Activated naive CD4-positive, alpha-beta T cell treated with anti-CD3 and anti-CD28 coated beads, Interleukin-2, amount 50 U/mL, for 24 hours (primary cell): Measurements from ENCODE around the gene RANBP1.
"Not testable (repeated sequence)": the region's sequence is repeated elsewhere in the genome, so short reads cannot be mapped to it uniquely, and the experiment has no call there.

Experiments used
- H3K27ac Mint-ChIP-seq: one replicate; pipeline ENCODE4 v1.8.0; 2021; ENCODE audit warnings: mild to moderate bottlenecking, mixed read lengths
- H3K27me3 Mint-ChIP-seq: one replicate; pipeline ENCODE4 v1.8.0; 2021; ENCODE audit warnings: mixed read lengths
- H3K36me3 Mint-ChIP-seq: one replicate; pipeline ENCODE4 v1.8.0; 2021; ENCODE audit warnings: mixed read lengths
- H3K4me1 Mint-ChIP-seq: one replicate; pipeline ENCODE4 v1.8.0; 2021; ENCODE audit warnings: mixed read lengths
- H3K4me3 Mint-ChIP-seq: one replicate; pipeline ENCODE4 v1.8.0; 2021; ENCODE audit warnings: mild to moderate bottlenecking, mixed read lengths
- H3K9me3 Mint-ChIP-seq: one replicate; pipeline ENCODE4 v1.8.0; 2021; ENCODE audit warnings: mixed read lengths

The RANBP1 gene

DNA sequence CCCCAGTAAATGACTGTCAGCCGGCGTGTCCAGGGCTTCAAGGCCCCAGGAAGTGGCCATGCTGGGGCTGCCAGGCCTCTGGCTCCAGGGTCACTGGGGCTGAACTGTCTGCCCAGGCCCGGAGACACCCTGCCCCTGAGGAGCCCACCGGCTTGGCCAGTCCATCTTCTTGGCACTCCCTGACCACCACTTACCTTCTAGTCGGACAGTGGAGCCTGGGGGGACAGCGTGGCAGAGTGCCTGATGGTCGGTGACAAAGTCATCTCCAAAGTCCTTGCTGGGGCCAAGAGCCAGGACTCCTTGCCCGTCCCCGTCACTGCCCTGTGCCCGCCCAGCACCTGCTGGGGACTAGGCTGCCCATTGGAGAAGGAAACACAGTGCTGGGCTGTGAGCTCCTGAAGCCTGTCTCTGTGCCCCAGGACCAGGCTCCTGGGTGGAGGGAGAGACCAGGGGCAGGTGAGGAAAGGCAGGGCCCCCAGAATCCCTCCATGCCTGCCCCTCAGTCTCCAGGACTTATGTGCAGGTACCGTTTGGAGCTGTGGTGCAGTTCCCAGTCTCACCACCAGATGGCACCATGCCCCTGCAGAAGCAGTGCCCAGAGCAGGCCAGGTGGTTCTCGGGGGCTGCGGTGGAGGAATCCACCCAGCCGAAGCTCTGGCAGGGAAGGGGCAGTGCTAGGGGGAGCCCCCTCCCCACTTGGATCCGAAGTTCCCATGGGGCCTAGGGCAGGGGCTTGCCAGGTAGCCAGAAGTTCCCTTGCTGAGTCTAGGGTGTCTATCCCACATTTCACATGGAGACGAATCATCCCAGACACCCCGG lies 40.9 kb downstream of the RANBP1 start:
- Mint-ChIP-seq H3K4me1 (no peaks in the 10 kb centered on the region), H3K4me3 (no peak overlapping the region), H3K27me3 (peaks cover 1% of the 10 kb centered on the region), H3K9me3 (no peaks in the 10 kb centered on the region), H3K27ac (no peak overlapping the region), H3K36me3 (no peaks in the 10 kb centered on the region)

DNA sequence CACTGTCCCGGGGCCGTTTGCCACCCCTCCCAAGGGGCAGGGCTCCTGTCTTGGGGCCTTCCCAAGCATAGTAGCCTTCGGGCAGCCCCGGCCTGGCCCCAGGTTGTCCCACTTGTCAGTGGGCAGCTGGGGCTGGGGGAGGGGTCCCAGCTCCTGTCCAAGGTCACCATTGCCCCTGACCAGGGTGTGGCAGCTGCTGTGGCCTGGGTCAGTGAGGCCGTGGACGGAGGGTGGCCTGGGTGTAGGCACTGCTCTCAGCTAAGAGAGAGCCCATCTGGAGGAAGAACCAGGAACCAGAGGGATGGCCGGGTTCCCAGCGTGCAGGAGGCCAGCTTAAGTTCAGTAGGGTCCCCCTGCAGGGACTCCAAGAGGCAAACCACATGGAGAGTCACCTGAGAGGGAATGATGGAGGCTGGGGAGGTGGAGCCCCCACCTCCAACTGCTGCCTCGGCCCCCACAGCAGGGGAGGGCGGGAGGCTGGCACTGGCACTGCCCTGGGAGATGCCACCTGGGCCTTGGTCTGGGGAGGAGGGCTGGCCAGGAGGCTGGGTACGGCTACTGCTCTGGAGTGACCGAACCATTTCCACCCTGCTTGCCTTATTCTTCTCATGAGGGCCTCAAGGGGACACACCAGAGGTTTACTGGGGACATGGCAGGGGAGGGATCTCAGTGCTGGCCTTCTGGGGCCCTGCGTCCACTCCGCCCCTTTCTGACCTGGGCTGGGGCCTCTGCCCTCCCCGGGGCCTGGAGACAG lies 41.7 kb downstream of the RANBP1 start:
- no peaks in the 10 kb centered on the region for H3K9me3 Mint-ChIP-seq
- no peaks in the 10 kb centered on the region for H3K36me3 Mint-ChIP-seq
- peaks cover 1% of the 10 kb centered on the region for H3K27me3 Mint-ChIP-seq
- no peak overlapping the region for H3K4me3 Mint-ChIP-seq
- no peaks in the 10 kb centered on the region for H3K4me1 Mint-ChIP-seq
- H3K27ac Mint-ChIP-seq, result no peak overlapping the region

DNA sequence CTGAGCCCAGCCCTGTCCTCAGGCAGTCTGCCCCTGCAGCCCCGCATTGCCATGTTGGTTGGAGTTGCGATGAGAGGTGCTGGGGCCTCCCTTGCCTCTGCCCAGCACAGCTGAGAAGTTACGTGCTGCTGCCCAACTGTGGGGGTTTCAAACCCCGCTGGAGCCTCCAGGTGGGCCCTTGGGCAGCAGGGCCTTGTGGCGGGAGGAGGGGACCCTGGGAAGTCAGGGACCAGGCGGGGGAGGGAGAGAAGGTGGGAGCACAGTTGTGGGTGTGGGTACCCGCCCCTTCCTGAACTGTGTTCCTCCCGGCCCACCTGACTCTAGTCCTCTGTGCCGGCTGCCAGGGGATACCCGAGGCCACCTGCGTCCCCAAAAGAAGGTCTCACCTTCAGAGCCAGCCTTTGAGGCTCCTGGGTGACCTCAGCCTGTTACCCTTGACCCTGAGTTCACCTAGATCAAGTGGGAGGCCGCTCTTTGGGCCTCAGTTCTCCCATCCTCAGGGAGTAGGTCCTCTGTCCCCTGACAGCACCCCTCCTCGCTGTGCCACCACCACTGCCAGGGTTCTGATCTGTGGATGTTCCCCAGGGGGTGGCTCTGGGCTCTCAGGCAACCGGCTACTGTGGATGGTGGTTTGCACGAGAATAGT lies 42.6 kb downstream of the RANBP1 start:
- Mint-ChIP-seq H3K4me3 (no peak overlapping the region), H3K36me3 (no peaks in the 10 kb centered on the region), H3K9me3 (no peaks in the 10 kb centered on the region), H3K4me1 (no peaks in the 10 kb centered on the region), H3K27ac (no peak overlapping the region), H3K27me3 (peaks cover 1% of the 10 kb centered on the region)

DNA sequence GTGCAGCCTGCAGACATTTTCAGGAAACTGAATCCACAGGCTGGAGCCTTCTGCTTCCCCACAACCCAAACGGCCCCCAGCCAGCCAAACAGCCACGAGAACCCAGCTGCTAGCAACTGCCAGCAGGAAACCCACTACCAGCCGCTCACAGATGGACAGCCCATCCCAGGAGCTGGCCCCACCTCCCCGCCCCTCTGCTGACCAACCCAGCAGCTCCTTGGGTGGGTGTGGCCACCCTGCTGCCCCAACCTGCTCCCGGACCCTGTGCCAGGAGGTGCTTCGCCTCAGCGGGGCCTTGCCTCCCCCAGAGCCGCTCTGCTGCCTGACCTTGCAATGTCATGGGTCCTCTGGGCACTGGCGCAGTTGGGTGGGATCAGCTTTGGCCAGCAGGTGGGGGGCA lies 43.2 kb downstream of the RANBP1 start:
- Mint-ChIP-seq H3K9me3 (no peaks in the 10 kb centered on the region), H3K27me3 (peaks cover 1% of the 10 kb centered on the region), H3K36me3 (no peaks in the 10 kb centered on the region), H3K4me1 (no peaks in the 10 kb centered on the region), H3K27ac (no peak overlapping the region), H3K4me3 (no peak overlapping the region)

DNA sequence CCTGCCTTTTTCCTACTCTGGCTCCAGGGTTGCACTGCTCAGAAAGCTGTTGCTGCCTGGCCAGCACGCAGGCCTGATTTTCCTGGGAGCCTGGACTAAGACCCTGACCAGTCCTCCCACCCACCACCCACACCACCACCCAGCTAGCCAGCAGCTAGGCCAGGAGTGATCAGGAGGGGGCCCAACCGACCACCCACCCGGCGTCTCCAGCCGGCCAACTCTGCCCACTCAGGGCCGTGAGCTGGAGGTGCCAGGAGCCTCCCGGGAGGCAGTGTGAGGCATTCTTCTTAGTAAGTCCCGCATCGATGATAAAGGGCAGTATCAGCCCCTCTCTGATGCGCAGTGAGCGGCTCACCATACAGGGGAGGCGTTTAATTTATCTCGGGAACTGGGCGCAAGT lies 43.6 kb downstream of the RANBP1 start:
- H3K36me3 Mint-ChIP-seq, H3K27me3 Mint-ChIP-seq, H3K4me3 Mint-ChIP-seq, H3K4me1 Mint-ChIP-seq, H3K9me3 Mint-ChIP-seq, H3K27ac Mint-ChIP-seq: not testable (repeated sequence)

DNA sequence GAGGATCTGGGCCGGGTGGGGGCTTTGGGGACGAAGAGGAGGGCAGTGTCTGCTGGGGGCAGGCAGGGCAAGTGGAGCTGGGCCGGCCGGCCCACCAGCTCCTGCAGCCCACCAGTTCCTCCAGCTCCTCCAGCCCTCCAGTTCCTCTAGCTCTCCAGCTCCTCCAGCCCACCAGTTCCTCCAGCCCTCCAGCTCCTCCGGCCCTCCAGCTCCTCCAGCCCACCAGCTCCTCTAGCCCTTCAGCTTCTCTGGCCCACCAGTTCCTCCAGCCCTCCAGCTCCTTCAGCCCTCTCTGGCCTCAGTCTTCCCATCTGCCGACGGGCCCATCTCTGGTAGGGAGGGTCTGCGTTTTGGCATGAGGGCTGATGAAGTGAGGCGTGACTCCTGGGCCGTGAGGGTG lies 44.1 kb downstream of the RANBP1 start:
- Mint-ChIP-seq H3K4me1 (no peaks in the 10 kb centered on the region), H3K36me3 (no peaks in the 10 kb centered on the region), H3K4me3 (no peak overlapping the region), H3K27ac (no peak overlapping the region), H3K9me3 (no peaks in the 10 kb centered on the region), H3K27me3 (peaks cover 1% of the 10 kb centered on the region)

DNA sequence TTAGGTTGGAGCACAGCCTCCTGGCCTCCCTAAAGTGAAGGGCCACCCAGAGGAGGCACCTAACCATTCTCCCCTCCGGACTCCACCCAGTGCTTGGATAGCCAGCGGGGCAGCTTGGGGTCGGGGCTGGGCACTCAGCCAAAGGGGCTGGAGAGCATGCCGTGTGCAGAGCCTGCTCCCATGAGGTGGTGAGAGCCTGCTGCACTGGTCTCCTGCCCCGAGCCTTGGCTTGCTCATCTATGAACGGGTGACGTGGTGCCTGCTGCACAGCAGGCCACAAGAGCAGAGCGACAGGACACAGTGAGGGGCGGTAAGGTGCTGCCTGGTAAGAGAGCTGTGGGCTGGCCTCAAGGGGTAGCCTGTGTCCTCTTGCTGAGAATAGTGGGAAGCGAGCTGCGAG lies 49.0 kb downstream of the RANBP1 start:
- Mint-ChIP-seq H3K4me3 (no peak overlapping the region), H3K27me3 (no peaks in the 10 kb centered on the region), H3K27ac (no peak overlapping the region), H3K9me3 (no peaks in the 10 kb centered on the region), H3K36me3 (no peaks in the 10 kb centered on the region), H3K4me1 (no peaks in the 10 kb centered on the region)

DNA sequence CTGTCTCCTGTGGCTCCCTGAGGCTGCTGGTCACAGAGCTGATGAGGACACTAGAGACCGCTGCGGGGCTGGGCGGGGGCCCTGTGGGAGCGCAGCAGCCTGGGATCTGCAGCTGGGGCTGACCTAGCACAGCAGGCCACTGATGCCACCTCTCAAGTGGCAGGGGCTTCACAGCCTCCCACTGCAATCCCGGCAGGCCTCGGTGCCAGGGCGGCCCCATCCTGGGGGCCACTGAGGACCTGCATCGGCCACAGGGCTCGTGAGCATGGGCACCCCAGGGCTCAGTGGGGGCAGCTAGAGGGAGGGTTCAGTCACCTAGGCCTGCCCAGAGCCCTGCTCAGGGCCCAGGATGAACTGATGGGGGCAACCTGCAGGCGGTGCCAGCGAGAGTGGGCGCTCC lies 49.5 kb downstream of the RANBP1 start:
- H3K4me1 Mint-ChIP-seq, result no peaks in the 10 kb centered on the region
- no peak overlapping the region for H3K27ac Mint-ChIP-seq
- no peaks in the 10 kb centered on the region for H3K9me3 Mint-ChIP-seq
- no peaks in the 10 kb centered on the region for H3K36me3 Mint-ChIP-seq
- H3K4me3 Mint-ChIP-seq, result no peak overlapping the region
- no peaks in the 10 kb centered on the region for H3K27me3 Mint-ChIP-seq

DNA sequence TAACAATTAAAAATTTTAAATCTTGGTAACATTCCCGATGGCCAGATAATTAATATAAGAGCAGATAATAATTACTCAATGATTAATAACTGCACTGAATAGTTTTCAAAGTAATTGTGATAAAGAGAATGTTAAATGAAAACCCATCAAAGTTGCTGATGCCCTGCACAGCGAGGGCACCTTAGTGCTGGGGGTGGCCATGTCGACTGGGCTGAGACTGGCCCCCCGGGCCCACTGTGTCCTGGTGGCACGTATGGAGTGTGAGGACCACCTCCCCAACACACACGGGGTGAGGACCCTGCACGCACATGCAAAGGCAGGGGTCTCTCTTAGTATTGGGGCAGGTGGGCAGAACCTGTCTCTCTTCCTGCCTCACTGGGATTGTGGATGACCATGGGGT lies 50.0 kb downstream of the RANBP1 start:
- Mint-ChIP-seq H3K36me3 (no peaks in the 10 kb centered on the region), H3K4me3 (no peak overlapping the region), H3K27ac (no peak overlapping the region), H3K4me1 (no peaks in the 10 kb centered on the region), H3K9me3 (no peaks in the 10 kb centered on the region), H3K27me3 (no peaks in the 10 kb centered on the region)

DNA sequence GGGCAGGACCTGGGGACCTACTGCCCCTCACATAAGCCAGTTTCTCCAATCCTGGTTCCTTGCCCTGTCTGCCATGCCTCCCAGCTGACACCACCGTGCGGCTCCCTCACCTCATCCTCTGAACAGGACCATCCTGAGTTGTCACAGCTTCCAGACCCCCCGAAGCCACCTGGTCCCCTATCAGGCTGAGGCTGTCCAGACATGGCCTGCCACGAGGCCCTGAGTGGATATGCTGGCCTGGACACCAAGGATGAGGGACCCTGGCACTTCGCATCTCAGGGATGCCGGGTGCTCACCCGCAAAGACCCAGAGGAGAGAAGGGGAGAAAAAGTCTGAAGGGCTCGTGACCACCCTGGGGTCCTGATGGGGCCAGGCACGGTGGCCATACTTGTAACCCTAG lies 50.8 kb downstream of the RANBP1 start:
- no peaks in the 10 kb centered on the region for H3K27me3 Mint-ChIP-seq
- no peaks in the 10 kb centered on the region for H3K36me3 Mint-ChIP-seq
- no peaks in the 10 kb centered on the region for H3K9me3 Mint-ChIP-seq
- H3K4me1 Mint-ChIP-seq, result no peaks in the 10 kb centered on the region
- H3K27ac Mint-ChIP-seq, result no peak overlapping the region
- no peak overlapping the region for H3K4me3 Mint-ChIP-seq

DNA sequence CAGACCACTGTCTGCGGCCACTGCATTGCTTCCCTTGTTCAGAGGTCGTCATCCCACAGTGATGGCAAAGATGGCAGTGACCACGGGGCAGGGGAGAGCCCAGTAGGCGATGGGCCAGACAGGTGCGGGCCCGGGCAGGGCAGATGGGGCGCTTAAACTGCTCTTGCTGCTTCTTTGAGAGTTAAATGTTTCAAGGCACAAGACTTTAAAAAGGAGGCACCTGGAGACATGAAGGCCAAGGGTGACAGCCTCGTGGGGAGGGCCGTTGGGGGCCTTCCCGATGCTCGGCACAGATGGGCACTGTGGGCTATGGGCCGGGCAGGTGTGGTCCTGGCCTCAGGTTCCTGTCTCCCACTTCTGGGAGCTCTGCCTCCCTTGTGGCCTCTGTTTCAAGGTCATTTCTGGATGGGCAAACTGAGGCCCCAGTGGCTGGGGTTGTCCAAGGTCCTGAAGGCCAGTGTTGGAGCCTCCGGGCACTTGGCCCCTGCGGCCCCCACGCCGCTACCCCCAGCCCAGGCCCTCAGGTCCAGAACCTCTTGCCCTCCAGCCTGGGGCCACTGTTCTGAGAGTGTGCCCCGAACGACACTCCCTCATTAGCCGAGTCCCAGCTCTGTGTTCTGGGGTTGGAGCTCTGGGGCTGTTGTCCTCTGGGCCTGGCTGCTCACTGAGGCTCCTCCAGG lies 51.9 kb downstream of the RANBP1 start:
- Mint-ChIP-seq H3K9me3 (no peaks in the 10 kb centered on the region), H3K36me3 (no peaks in the 10 kb centered on the region), H3K4me3 (no peak overlapping the region), H3K4me1 (no peaks in the 10 kb centered on the region), H3K27ac (no peak overlapping the region), H3K27me3 (no peaks in the 10 kb centered on the region)

DNA sequence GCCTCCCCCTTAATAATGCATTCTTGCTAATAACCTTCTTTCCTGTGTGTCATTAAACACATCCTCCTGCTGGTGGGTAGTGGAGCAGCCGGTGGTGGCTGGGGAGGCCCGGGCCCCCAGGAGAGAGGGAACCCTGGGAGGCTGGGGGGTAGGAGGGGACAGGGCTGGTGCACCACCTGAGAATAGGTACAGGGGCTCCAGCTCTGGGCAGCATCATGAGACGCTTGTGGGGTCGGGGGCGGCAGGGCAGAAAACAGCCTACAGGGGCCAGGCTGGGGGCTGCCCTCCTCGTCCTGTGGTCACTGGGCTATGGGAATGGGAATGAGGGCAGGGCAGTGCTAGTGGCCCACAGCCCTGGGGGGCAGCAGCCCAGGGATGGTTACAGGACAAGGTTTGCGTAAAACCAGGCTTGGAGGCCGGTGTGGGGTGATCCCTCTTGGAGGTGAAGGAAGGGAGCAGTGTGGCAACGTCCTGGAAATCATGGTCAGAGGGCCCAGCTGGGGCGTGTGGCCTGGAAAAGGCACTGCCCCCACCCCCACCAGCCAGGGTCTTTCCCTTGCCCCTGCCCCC lies 53.4 kb downstream of the RANBP1 start:
- H3K9me3 Mint-ChIP-seq, result no peaks in the 10 kb centered on the region
- no peaks in the 10 kb centered on the region for H3K36me3 Mint-ChIP-seq
- H3K4me1 Mint-ChIP-seq, result no peaks in the 10 kb centered on the region
- H3K4me3 Mint-ChIP-seq, result no peak overlapping the region
- H3K27ac Mint-ChIP-seq, result no peak overlapping the region
- H3K27me3 Mint-ChIP-seq, result no peaks in the 10 kb centered on the region

DNA sequence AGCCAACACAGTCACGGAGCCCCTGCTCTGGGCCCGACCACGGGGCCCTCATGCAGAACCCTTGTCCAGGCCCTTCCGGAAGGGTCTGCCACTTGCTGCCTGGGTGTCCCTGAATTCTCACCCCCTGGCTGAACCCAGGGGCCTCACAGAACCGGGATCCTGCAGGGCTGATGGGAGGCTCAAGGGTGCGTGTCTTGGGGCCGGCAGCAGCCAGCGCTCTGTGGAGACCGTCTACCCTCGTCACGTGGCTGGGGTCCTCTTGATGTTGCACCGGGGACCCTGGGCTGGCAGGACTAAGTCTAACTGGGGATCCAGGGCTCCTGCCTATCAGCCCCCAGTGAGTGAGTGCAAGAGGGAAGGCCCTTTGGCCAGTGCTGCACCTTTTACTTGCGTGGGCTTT lies 54.3 kb downstream of the RANBP1 start:
- H3K36me3 Mint-ChIP-seq, result no peaks in the 10 kb centered on the region

DNA sequence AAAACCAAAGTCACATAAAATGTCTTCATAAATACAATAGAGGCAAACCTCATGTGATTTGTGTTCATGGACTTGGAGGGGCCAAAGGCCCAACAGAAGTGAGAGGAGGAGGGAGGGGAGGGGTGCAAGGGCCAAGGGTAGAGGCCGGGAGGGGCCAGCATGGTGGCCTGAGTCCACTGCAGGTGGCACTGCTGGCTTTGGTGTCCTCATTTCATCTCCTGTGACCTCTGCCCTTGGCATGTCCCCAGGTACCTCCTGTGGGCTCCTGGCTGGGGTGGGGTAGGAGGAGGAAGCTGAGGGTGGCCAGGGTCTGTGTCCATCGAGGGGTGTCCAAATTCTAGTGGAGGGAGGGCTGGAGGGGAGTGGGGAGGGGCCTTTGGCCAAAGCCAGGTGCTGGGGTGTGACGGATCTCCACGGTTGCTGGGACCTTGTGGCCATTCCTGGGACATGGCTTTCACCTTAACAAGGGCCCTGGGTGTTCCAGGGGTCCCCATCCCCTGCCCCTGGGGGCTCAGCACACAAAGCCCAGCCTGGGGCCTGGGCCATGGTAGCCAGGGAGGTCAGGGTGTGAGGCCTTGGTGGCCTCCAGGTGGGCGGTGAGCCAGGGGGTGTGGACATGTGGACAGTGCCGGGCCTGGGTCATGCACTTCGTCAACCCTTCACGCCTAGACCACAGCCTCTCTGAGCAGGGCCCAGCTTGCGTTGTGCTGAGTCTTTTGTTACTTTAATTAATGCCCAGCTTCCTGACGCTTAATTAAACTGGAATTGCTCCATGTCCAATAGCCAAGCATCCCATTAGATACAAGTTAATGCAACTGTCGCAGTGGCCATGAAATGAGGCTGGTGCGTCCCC lies 55.6 kb downstream of the RANBP1 start:
- no peaks in the 10 kb centered on the region for H3K36me3 Mint-ChIP-seq
- no peaks in the 10 kb centered on the region for H3K27me3 Mint-ChIP-seq
- no peaks in the 10 kb centered on the region for H3K9me3 Mint-ChIP-seq
- H3K4me3 Mint-ChIP-seq, result no peak overlapping the region
- no peak overlapping the region for H3K27ac Mint-ChIP-seq
- no peaks in the 10 kb centered on the region for H3K4me1 Mint-ChIP-seq

More for the DNA sequence above, 54.3 kb downstream of the RANBP1 start:
- no peak overlapping the region for H3K4me3 Mint-ChIP-seq
- no peaks in the 10 kb centered on the region for H3K27me3 Mint-ChIP-seq
- H3K4me1 Mint-ChIP-seq, result no peaks in the 10 kb centered on the region
- H3K27ac Mint-ChIP-seq, result no peak overlapping the region
- no peaks in the 10 kb centered on the region for H3K9me3 Mint-ChIP-seq

DNA sequence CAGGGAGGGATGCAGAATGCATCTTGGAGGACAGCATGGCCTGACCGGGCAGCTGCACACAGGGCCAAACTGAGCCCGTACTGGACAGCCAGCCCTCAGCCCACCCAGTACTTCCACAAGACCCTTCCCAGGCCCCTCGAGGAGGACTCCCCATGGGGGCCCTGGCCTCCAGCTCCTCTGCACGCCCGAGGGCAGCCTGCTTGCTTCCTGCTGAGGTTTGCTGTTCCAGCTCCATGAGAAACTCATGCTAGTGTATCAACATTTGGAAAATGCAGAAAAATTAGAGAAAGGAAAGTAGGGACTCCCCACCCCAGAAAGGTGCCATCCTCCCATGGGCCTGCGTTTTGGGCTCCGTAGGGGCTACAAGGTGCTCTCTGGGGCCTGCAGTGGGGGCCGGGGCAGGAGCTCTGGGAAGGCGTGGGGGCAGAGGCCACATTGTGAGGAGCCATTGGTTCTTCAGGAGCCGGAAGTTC lies 56.3 kb downstream of the RANBP1 start:
- Mint-ChIP-seq H3K36me3 (no peaks in the 10 kb centered on the region), H3K9me3 (no peaks in the 10 kb centered on the region), H3K27ac (no peak overlapping the region), H3K4me1 (no peaks in the 10 kb centered on the region), H3K27me3 (no peaks in the 10 kb centered on the region), H3K4me3 (no peak overlapping the region)
